ENCODE measurements around the gene ZSWIM1. TPM values are rescaled to one million over a fixed set of nuclear protein-coding genes. Genes with fewer than 3 reads are reported as not detected.

Gene ZSWIM1
- total RNA-seq, 4 donors from 2014 or later, result 4.5 to 8.2 (median 6.0) TPM

DNA sequence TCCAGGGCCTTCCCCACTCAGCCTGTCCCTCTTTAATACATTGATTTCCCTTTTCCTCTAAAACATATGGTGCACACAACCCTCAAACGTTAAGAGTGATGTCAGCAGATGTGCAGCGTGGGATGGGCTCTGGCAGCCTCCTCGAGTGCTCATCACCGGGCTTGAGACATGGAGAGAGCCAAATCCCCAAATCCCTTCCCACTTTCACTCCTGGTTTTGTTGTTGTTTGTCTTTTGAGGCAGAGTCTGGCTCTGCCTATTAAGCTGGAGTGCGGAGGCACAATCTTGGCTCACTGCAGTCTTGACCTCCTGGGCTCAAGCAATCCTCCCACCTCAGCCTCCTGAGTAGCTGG is 36.7 kb downstream of the ZSWIM1 start:
- Histone ChIP-seq H3K9me3 (no peaks in the 10 kb centered on the region), H3K36me3 (no peaks in the 10 kb centered on the region), H3K27me3 (no peaks in the 10 kb centered on the region), H3K4me1 (peaks cover 0 to 40% (median 18%) of the 10 kb centered on the region in 4 donors), H3K4me3 (no peak overlapping the region), H3K27ac (peak overlapping the region; percentile 42 to 90 (median 68))
- TF ChIP-seq, protein P1, sequence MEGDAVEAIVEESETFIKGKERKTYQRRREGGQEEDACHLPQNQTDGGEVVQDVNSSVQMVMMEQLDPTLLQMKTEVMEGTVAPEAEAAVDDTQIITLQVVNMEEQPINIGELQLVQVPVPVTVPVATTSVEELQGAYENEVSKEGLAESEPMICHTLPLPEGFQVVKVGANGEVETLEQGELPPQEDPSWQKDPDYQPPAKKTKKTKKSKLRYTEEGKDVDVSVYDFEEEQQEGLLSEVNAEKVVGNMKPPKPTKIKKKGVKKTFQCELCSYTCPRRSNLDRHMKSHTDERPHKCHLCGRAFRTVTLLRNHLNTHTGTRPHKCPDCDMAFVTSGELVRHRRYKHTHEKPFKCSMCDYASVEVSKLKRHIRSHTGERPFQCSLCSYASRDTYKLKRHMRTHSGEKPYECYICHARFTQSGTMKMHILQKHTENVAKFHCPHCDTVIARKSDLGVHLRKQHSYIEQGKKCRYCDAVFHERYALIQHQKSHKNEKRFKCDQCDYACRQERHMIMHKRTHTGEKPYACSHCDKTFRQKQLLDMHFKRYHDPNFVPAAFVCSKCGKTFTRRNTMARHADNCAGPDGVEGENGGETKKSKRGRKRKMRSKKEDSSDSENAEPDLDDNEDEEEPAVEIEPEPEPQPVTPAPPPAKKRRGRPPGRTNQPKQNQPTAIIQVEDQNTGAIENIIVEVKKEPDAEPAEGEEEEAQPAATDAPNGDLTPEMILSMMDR (IDR thresholded peaks at IDR 0.05), result no peak
- TF ChIP-seq EP300 (IDR thresholded peaks at IDR 0.05), result no peak
- 39 to 50% methylated on average over 5 of the region's 5 CpGs for WGBS, 2 donors
- peak in 1 of 2 donors; percentile 39 for DNase-seq (ENCODE audit: low spot score in 2 of 2)

DNA sequence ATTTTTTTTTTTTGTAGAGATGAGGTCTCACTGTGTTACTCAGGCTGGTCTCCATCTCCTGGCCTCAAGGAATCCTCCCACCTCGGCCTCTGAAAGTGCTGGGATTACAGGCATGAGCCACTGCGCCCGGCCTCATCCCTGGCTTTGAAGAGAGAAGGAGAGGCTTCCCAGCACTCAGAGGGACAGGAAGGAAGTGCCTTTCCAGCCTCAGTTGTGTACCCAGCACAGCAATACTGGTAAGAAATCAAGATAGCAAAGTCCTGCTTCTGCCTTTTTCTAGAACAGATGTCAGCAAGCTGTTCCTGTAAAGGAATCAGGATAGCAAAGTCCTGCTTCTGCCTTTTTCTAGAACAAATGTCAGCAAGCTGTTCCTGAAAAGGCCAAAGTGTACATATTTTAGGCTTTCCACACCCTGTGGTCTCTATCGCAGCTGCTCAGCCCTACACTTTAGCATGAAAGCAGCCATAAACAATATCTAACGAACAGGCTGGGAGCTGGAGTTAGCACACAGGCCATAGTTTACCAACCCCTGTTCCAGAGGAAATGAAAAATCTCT is 37.2 kb downstream of the ZSWIM1 start:
- peaks cover 0 to 38% (median 18%) of the 10 kb centered on the region in 4 donors for H3K4me1 ChIP-seq
- no peaks in the 10 kb centered on the region for H3K9me3 ChIP-seq
- WGBS, 2 donors, result 57 to 65% methylated on average over 5 of the region's 5 CpGs
- no peaks in the 10 kb centered on the region for H3K27me3 ChIP-seq
- no peaks in the 10 kb centered on the region for H3K36me3 ChIP-seq
- H3K4me3 ChIP-seq, result no peak overlapping the region
- no peak for DNase-seq (ENCODE audit: low spot score in 2 of 2)
- peak overlapping the region; percentile 42 to 90 (median 76) for H3K27ac ChIP-seq
- TF ChIP-seq, protein P1 (IDR thresholded peaks at IDR 0.05), result no peak
- no peak for TF ChIP-seq POLR2A (IDR thresholded peaks at IDR 0.05)
- TF ChIP-seq EP300 (IDR thresholded peaks at IDR 0.05), result no peak

DNA sequence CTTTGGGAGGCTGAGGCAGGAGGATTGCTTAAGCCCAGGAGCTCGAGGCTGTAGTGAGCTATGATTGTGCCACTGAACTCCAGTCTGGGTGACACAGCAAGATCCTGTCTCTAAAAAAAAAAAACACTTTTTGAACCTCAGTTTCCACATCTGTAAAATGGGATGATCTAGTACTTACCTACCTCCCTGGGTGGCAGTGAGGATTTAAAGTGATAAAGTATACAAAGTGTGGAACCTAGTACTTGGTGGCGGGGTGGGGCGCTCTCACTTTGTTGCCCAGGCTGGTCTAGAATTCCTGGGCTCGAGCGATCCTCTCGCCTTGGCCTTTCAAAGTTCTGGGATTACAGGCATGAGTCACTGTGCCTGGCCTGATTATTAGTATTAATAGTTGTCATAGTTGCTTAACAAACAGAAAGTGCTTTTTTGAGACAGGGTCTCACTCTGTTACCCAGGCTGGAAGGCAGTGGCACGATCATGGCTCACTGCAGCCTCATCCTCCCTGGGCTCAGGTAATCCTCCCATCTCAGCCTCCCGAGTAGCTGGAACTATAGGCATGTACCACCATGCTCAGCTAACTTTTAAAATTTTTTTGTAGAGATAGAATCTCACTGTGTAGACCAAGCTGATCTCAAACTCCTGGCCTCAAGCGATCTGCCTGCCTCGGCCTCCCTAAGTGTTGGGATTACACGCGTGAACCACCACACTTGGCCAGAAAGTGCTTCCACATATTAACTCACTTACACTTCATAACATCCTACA is 37.9 kb downstream of the ZSWIM1 start:
- TF ChIP-seq EP300 (IDR thresholded peaks at IDR 0.05) (no peak), POLR2A (IDR thresholded peaks at IDR 0.05) (no peak)
- TF ChIP-seq, protein P1 (IDR thresholded peaks at IDR 0.05), result no peak
- no peak overlapping the region for H3K4me3 ChIP-seq
- peaks cover 0 to 44% (median 22%) of the 10 kb centered on the region in 4 donors for H3K4me1 ChIP-seq
- no peaks in the 10 kb centered on the region for H3K27me3 ChIP-seq
- no peaks in the 10 kb centered on the region for H3K9me3 ChIP-seq
- peak overlapping the region; percentile 32 to 90 (median 76) for H3K27ac ChIP-seq
- no peak for DNase-seq (ENCODE audit: low spot score in 2 of 2)
- 85 to 87% methylated on average over 12 of the region's 12 CpGs for WGBS, 2 donors
- no peaks in the 10 kb centered on the region for H3K36me3 ChIP-seq

DNA sequence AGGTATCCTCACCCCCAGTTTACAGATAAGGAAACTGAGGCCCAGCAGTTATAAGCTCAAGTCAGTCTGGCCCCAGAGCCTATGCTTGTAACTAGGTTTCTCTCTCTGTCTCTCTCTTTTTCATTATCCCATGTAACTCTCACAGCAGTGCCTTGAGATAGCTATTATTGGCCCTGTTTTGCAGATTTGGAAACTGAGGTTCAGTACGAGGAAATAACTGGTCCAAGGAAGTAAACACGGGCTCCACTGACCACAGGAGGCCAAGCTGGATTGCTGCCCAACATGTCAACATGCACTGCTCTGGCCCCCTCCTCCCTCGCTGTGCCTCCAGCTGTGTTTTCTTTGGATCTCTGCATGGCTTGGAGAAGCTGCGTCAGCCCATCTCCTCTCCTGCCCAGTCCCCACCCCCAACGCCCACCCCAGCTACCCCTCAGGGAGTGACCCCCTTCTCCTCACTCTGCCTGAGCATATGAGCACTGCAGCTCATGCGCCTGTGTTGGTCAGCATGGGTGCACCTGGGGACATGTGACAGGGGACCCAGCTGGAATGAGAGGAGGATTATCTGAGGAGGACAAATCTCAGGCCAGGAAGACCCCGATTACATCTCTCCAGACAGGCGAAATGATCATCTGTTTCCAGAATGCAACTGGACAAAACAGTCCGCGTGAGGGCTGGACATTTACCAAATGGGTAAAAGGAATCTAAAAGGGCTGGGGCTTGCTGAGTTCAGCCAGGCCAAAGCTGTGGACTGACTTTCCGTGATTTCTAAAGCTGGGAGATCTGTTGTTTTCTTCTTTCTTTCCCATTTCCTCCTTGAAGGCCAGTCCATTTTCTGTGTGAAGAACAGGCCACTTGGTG is 38.7 kb downstream of the ZSWIM1 start:
- Histone ChIP-seq H3K4me1 (peaks cover 0 to 52% (median 28%) of the 10 kb centered on the region in 4 donors), H3K27me3 (no peaks in the 10 kb centered on the region), H3K9me3 (no peaks in the 10 kb centered on the region), H3K27ac (peak overlapping the region; percentile 32 to 90 (median 76)), H3K4me3 (no peak overlapping the region), H3K36me3 (no peaks in the 10 kb centered on the region)
- no peak for TF ChIP-seq POLR2A (IDR thresholded peaks at IDR 0.05)
- TF ChIP-seq, protein P1 (IDR thresholded peaks at IDR 0.05), result no peak
- peak in 1 of 2 donors; percentile 52 for TF ChIP-seq EP300 (IDR thresholded peaks at IDR 0.05)
- peak; percentile 77 to 82 for DNase-seq (ENCODE audit: low spot score in 2 of 2)
- WGBS, 2 donors, result 25 to 31% methylated on average over 9 to 11 of the region's 11 CpGs
